Karpas-422 (cell line): ENCODE results near the gene PXDN. TPM values are rescaled to one million over a fixed set of nuclear protein-coding genes. Genes with fewer than 3 reads are reported as not detected.

Experiments used
- DNase-seq: peaks from one replicate; pipeline ENCODE4 v3.0.0-alpha.2; 2015
- H2AFZ ChIP-seq: fragments of 200-600 bp; sonication (generic); 2 replicates; pipeline ENCODE4 v1.6.1; 2014; ENCODE audit warnings: antibody characterized with exemption, low read length, mixed read lengths
- H3K27ac ChIP-seq: fragments of 200-600 bp; sonication (generic); 2 replicates; pipeline ENCODE4 v1.5.1; 2014; ENCODE audit warnings: mild to moderate bottlenecking, low read length, moderate library complexity
- H3K27me3 ChIP-seq: fragments of 200-600 bp; sonication (generic); 2 replicates; pipeline ENCODE4 v1.6.1; 2014; ENCODE audit warnings: low read length, mixed read lengths
- H3K36me3 ChIP-seq: fragments of 200-600 bp; sonication (generic); 2 replicates; pipeline ENCODE4 v1.6.1; 2014; ENCODE audit warnings: low read length, mixed read lengths; ENCODE audit not compliant: insufficient read depth
- H3K4me1 ChIP-seq: fragments of 200-600 bp; sonication (generic); 2 replicates; pipeline ENCODE4 v1.6.1; 2014; ENCODE audit warnings: mild to moderate bottlenecking, low read length, mixed read lengths
- H3K4me2 ChIP-seq: fragments of 200-600 bp; sonication (generic); 2 replicates; pipeline ENCODE4 v1.6.1; 2014; ENCODE audit warnings: low read length, low read depth, mild to moderate bottlenecking; ENCODE audit not compliant: poor library complexity, severe bottlenecking
- H3K4me3 ChIP-seq: fragments of 200-600 bp; sonication (generic); 2 replicates; pipeline ENCODE4 v1.5.1; 2014; ENCODE audit warnings: mild to moderate bottlenecking, antibody characterized with exemption, low read length, mixed read lengths
- H3K79me2 ChIP-seq: fragments of 200-600 bp; sonication (generic); 2 replicates; pipeline ENCODE4 v1.6.1; 2014; ENCODE audit warnings: mild to moderate bottlenecking, low read length, mixed read lengths
- H3K9ac ChIP-seq: fragments of 200-600 bp; sonication (generic); 2 replicates; pipeline ENCODE4 v1.6.0; 2014; ENCODE audit warnings: low read length
- H3K9me2 ChIP-seq: fragments of 200-600 bp; sonication (generic), shearing (Covaris generic); replicated peaks from 2 replicates; pipeline ENCODE4 v1.6.0; 2014; ENCODE audit warnings: mild to moderate bottlenecking, low read length, moderate library complexity; ENCODE audit not compliant: insufficient read depth
- H3K9me3 ChIP-seq: fragments of 300-700, 200-600 bp; sonication (generic); 2 replicates; pipeline ENCODE4 v1.6.1; 2014; ENCODE audit warnings: low read length, mixed read lengths
- H4K20me1 ChIP-seq: fragments of 200-600 bp; sonication (generic); 2 replicates; pipeline ENCODE4 v1.6.1; 2014; ENCODE audit warnings: mild to moderate bottlenecking, antibody characterized with exemption, low read length, low read depth; ENCODE audit not compliant: insufficient read depth
- total RNA-seq: library from RNA; depleted of rRNA; stranded (reverse); fragments of >200 nt; shearing (Covaris generic); gene quantifications from 2 replicates; pipeline ENCODE4 v1.2.3, GENCODE V29; 2014; ENCODE audit warnings: low replicate concordance

PXDN gene
- total RNA-seq, 1 experiment from 2014 or later, result not detected

DNA sequence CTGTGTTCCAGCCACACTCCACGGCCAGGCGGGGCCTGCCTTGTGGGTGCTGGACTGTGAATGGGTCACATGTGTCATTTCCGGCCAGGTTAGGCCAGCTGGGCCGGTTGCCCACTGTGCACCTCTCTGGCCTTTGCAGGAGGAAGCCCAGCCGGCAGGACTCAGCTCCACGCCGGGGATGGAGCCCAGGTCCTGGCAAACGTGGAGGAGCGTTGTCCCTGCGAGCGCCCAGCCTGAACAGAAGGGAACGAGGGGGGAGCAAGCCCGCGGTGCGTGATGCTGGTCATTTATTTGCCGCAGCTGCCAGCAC is 152.9 kb downstream of the PXDN start:
- Histone ChIP-seq H3K36me3 (no peaks in the 10 kb centered on the region), H3K27ac (no peak overlapping the region), H3K27me3 (no peaks in the 10 kb centered on the region), H2AFZ (no peak overlapping the region), H3K79me2 (no peaks in the 10 kb centered on the region), H3K9me3 (no peaks in the 10 kb centered on the region; the same call in 1 of the 2 replicates), H4K20me1 (no peaks in the 10 kb centered on the region), H3K4me2 (no peak overlapping the region), H3K9me2 (no peaks in the 10 kb centered on the region), H3K4me3 (no peak overlapping the region), H3K9ac (no peak overlapping the region), H3K4me1 (no peaks in the 10 kb centered on the region)
- DNase-seq, result no peak

GRCh38 chr2:1590596-1591460 is 153.5 kb downstream of the PXDN start:
- Histone ChIP-seq H3K27ac (no peak overlapping the region), H3K4me1 (no peaks in the 10 kb centered on the region), H4K20me1 (no peaks in the 10 kb centered on the region), H3K9me2 (no peaks in the 10 kb centered on the region), H3K4me3 (no peak overlapping the region), H3K27me3 (no peaks in the 10 kb centered on the region), H3K79me2 (no peaks in the 10 kb centered on the region), H3K9ac (no peak overlapping the region), H2AFZ (no peak overlapping the region), H3K9me3 (no peaks in the 10 kb centered on the region), H3K36me3 (no peaks in the 10 kb centered on the region), H3K4me2 (no peak overlapping the region)
- DNase-seq, result no peak

DNA sequence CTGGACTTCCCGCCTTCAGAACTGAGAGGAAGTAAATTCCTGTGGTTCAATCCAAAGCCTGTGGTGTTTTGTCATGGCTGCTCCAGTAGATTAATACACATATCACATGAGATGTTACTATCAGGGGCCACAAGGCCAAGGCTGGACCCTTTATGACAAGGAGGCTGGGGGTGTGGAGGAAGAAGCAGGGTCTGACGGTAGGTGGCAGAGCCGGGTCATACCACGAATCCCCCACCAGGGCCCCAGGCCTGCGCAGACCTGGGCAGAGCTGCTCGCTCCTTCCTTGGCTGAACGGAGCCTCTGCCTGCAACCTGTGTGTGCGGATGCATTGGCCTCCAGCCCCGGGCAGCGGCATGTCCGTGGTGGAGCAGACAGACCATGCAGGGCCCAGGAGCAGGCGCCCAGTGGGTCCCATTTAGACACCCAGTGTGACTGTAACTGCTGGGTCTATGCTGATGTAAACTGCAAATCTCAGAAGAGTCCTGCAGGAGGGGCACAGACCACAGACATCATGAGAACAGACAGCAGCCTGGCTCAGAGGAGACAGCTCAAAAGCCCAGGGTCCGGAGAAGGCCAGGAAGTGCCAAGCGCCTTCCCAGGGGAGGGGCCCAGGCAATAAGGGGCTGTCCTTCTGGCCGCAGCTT is 155.2 kb downstream of the PXDN start:
- no peaks in the 10 kb centered on the region for H4K20me1 ChIP-seq
- H3K9ac ChIP-seq, result no peak overlapping the region
- H3K4me3 ChIP-seq, result no peak overlapping the region
- no peak for DNase-seq
- H3K27me3 ChIP-seq, result no peaks in the 10 kb centered on the region
- H2AFZ ChIP-seq, result no peak overlapping the region
- H3K4me2 ChIP-seq, result no peak overlapping the region
- no peaks in the 10 kb centered on the region for H3K4me1 ChIP-seq
- H3K9me2 ChIP-seq, result no peaks in the 10 kb centered on the region
- H3K9me3 ChIP-seq, result no peaks in the 10 kb centered on the region
- H3K36me3 ChIP-seq, result no peaks in the 10 kb centered on the region
- no peaks in the 10 kb centered on the region for H3K79me2 ChIP-seq
- no peak overlapping the region for H3K27ac ChIP-seq

DNA sequence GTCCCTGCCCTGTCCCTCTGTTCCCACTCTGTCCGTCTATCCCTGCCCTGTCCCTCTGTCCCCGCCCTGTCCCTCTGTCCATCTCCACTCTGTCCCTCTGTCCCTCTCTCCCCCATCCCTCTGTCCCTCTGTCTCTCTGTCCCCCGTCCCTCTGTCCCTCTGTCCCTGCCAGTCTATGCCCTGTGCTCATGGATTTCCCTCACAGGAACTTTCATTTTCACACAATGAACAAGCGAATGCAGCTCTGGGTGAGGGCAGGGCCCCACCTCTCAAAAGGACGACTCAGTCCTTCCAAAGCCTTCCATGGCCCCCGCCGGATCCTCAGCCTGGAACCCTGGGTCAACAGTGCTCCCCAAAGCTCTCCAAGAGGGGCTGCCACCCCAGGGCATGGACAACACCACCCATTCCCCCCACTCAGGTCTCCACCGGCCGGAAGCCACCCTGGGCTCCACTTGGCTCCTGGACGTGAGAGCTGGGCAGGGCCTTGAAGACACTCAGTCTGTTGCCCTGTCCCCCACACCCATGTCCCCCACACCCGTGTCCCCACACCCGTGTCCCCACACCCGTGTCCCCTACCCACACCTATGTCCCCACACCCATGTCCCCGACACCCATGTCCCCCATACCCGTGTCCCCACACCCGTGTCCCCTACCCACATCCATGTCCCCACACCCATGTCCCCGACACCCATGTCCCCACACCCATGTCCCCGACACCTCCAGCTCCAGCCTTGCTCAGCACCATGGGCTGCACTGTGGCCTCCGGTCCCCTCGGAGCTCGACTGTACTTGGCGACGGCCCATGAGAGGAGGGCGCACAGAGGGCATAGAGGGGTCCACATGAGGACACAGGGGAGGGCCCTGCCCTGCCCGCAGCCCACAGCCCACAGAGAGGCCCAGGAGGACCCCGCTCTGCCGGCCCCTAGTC is 156.0 kb downstream of the PXDN start:
- Histone ChIP-seq H2AFZ (no peak overlapping the region), H3K27ac (no peak overlapping the region), H3K9me3 (no peaks in the 10 kb centered on the region), H3K9me2 (no peaks in the 10 kb centered on the region), H3K79me2 (no peaks in the 10 kb centered on the region), H3K4me3 (no peak overlapping the region), H3K4me2 (no peak overlapping the region), H3K4me1 (no peaks in the 10 kb centered on the region), H4K20me1 (no peaks in the 10 kb centered on the region), H3K9ac (no peak overlapping the region), H3K36me3 (no peaks in the 10 kb centered on the region), H3K27me3 (no peaks in the 10 kb centered on the region)
- DNase-seq, result no peak

DNA sequence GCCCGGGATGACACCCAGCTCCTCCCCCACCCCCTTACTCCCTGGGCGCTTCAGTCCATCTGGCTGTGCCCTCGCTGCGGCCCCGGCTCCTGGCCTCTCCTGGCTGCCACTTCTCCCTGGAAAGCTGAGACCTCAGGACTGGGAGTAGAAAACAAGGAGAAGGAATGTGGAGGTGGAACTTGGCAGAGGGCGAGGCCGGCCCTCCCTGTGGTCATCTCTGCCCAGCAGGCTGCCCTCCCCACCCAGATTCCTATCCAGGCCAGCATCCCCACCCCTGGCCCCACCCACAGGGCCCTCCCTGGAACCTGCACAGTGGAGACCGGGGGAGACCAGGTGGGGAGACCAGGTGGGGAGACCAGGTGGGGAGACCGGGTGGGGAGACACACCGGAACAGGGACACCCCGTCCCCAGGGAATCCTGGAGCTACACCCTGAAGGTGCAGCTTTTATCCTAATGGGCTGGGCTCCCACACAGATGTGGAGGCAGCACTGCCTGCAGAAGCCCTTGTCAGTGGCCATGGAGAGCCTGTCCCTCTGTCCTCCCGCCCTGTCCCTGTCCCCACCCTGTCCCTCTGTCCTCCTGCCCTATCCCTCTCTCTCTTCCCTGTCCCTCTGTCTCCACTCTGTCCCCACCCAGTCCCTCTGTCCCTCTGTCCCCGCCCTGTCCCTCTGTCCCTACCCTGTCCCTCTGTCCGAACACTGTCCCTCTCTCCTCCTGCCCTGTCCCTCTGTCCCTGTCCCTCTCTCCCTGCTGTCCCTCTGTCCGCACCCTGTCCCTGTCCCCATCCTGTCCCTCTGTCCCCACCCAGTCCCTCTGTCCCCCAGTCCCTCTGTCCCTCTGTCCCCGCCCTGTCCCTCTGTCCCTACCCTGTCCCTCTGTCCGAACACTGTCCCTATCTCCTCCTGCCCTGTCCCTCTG is 157.1 kb downstream of the PXDN start:
- Histone ChIP-seq H3K4me3 (no peak overlapping the region), H3K4me1 (no peaks in the 10 kb centered on the region), H2AFZ (no peak overlapping the region), H3K9me2 (no peaks in the 10 kb centered on the region), H3K36me3 (no peaks in the 10 kb centered on the region), H4K20me1 (no peaks in the 10 kb centered on the region), H3K79me2 (no peaks in the 10 kb centered on the region), H3K4me2 (no peak overlapping the region), H3K9me3 (no peaks in the 10 kb centered on the region), H3K27me3 (no peaks in the 10 kb centered on the region), H3K9ac (no peak overlapping the region), H3K27ac (no peak overlapping the region)
- DNase-seq, result no peak

GRCh38 chr2:1586251-1586922 is 157.9 kb downstream of the PXDN start:
- no peak overlapping the region for H3K4me3 ChIP-seq
- H2AFZ ChIP-seq, result no peak overlapping the region
- H3K4me2 ChIP-seq, result no peak overlapping the region
- no peaks in the 10 kb centered on the region for H3K27me3 ChIP-seq
- H3K36me3 ChIP-seq, result no peaks in the 10 kb centered on the region
- H4K20me1 ChIP-seq, result no peaks in the 10 kb centered on the region
- H3K9ac ChIP-seq, result no peak overlapping the region
- H3K4me1 ChIP-seq, result no peaks in the 10 kb centered on the region
- H3K79me2 ChIP-seq, result no peaks in the 10 kb centered on the region
- no peaks in the 10 kb centered on the region for H3K9me3 ChIP-seq
- no peaks in the 10 kb centered on the region for H3K9me2 ChIP-seq
- DNase-seq, result no peak
- H3K27ac ChIP-seq, result no peak overlapping the region

DNA sequence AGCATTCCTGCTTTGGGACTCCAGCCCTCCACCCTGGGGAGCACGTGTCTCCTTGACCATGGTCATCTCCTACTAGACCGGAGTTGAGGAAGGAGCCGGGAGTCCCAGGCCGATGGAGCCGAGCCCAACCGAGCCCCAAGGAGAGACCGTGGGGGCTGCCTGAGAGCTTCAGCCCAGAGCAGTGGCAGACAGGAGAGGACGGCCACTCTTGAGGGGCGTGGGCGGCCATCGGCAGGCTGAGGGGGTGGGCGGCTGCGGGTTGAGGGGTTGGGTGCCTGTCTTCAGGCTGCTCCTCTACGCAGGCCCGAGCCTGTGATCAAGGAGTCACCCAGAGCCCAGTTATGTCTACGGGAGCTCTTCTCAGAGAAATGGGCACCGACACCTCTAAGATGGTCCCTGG is 158.7 kb downstream of the PXDN start:
- Histone ChIP-seq H3K36me3 (no peaks in the 10 kb centered on the region), H3K9me3 (no peaks in the 10 kb centered on the region), H3K9ac (no peak overlapping the region), H3K79me2 (no peaks in the 10 kb centered on the region), H3K27ac (no peak overlapping the region), H3K4me3 (no peak overlapping the region), H3K4me2 (no peak overlapping the region), H3K27me3 (no peaks in the 10 kb centered on the region), H3K9me2 (no peaks in the 10 kb centered on the region), H2AFZ (no peak overlapping the region), H4K20me1 (no peaks in the 10 kb centered on the region), H3K4me1 (no peaks in the 10 kb centered on the region)
- no peak for DNase-seq
